Mucosa of descending colon (tissue), 3 donors: ENCODE data around the gene PRM3. TPM values are rescaled to one million over a fixed set of nuclear protein-coding genes. Genes with fewer than 3 reads are reported as not detected.

Experiments
- ATAC-seq: fragments of 200-7000 bp; cut with Tn5 transposase; one replicate; pipeline ENCODE4 v1.9.1; 2020; ENCODE audit warnings: mild to moderate bottlenecking, moderate library complexity
- DNase-seq, 3 donors: peaks; one replicate each; pipeline ENCODE4 v3.0.0-alpha.2; 2020
- H3K36me3 ChIP-seq: fragments of 200-600 bp; one replicate; pipeline ENCODE4 v1.8.0; 2021; ENCODE audit warnings: low read depth, mild to moderate bottlenecking
- H3K4me1 ChIP-seq: fragments of 200-600 bp; one replicate; pipeline ENCODE4 v1.8.0; 2021; ENCODE audit warnings: low read depth, mild to moderate bottlenecking
- H3K4me3 ChIP-seq: fragments of 200-600 bp; one replicate; pipeline ENCODE4 v1.8.0; 2021; ENCODE audit warnings: mild to moderate bottlenecking
- H3K9me3 ChIP-seq: fragments of 200-600 bp; one replicate; pipeline ENCODE4 v1.8.0; 2021; ENCODE audit warnings: mild to moderate bottlenecking
- intact Hi-C, 2 donors: fragments of 100-400 bp; cut with DNase I in 1 of 2; cut with micrococcal nuclease in 1 of 2; formaldehyde crosslinking; loops; one replicate each; pipeline versions ENCODE4 v1.11.0 to v1.11.1; 2022; cut with DNase I, micrococcal nuclease
- long read RNA-seq, 2 donors: library from polyadenylated mRNA; unstranded; transcript quantifications; one replicate each; pipeline ENCODE4 v2.0.0, GENCODE V29; 2019 to 2021
- total RNA-seq, 3 donors: library from RNA; stranded (reverse); fragmentation: NEBNext Ultra II Directional in 2 of 3; extraction: Animal tissue kit (Norgen Biotek cat#: 25700) in 2 of 3; gene quantifications; one replicate each; pipeline versions ENCODE4 v1.2.1 to v1.2.4, GENCODE V29; 2021 to 2023
- TF ChIP-seq, protein P1 (sequence below): fragments of 200-600 bp; IDR thresholded peaks from one replicate; pipeline ENCODE4 v1.8.0; 2022; ENCODE audit warnings: antibody characterized with exemption, mild to moderate bottlenecking
- donor health status: DM: no; HTN: no; CAD: no; lungs with moderate emphysema.
- donor health status: DM: no; HTN: no; CAD: no.
- donor health status: DM: no; HTN: yes; CAD: no.

PRM3 gene, protein sequence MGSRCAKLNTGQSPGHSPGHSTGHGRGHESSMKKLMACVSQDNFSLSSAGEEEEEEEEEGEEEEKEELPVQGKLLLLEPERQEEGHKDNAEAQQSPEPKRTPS
- not detected for total RNA-seq
- long read RNA-seq, donor 1 = 0 reads
- long read RNA-seq, donor 2 = 0 reads

DNA sequence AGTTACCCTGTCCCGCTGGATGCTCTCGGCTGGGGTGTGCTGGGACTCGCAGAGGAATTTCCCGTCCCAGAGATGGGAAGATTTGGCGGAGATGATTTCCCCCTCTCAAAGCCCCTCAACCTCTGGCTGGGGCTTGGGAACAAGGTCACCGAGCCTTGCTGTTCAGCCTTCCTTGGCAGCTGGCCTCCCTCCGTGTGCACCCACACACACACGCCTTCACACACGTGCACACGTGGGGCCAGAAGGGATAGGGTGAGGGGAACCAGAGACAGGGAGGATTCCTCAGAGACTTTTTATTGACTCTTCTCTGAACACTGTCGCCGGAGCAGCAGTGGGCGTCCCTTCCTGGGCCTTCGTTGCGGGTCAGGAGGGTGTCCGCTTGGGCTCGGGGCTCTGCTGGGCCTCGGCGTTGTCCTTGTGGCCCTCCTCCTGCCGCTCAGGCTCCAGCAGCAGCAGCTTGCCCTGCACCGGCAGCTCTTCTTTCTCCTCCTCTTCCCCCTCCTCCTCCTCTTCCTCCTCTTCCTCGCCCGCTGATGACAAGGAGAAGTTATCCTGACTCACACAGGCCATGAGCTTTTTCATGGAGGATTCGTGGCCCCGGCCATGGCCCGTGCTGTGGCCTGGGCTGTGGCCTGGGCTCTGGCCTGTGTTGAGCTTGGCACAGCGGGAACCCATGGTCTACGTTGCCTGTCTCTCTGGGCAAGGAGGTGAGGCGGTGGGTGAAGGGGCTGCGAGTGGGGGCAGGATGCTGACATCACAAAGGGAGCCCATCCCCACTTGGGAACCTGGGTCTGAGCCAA lies at the start of gene PRM3:
Gene PRM3 (minus strand): TSS at position 709 of the 800 bp plus-strand sequence. CDS start 34 bp downstream, at position 675.
- Histone ChIP-seq H3K4me1 (no peaks in the 10 kb centered on the region), H3K9me3 (no peaks in the 10 kb centered on the region), H3K4me3 (no peak within 1 kb of the TSS), H3K36me3 (no peaks in the 10 kb centered on the region)
- no peak for DNase-seq
- intact Hi-C loops = no loop called here
- ATAC-seq = no peak
- TF ChIP-seq, protein P1, sequence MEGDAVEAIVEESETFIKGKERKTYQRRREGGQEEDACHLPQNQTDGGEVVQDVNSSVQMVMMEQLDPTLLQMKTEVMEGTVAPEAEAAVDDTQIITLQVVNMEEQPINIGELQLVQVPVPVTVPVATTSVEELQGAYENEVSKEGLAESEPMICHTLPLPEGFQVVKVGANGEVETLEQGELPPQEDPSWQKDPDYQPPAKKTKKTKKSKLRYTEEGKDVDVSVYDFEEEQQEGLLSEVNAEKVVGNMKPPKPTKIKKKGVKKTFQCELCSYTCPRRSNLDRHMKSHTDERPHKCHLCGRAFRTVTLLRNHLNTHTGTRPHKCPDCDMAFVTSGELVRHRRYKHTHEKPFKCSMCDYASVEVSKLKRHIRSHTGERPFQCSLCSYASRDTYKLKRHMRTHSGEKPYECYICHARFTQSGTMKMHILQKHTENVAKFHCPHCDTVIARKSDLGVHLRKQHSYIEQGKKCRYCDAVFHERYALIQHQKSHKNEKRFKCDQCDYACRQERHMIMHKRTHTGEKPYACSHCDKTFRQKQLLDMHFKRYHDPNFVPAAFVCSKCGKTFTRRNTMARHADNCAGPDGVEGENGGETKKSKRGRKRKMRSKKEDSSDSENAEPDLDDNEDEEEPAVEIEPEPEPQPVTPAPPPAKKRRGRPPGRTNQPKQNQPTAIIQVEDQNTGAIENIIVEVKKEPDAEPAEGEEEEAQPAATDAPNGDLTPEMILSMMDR = no peak

DNA sequence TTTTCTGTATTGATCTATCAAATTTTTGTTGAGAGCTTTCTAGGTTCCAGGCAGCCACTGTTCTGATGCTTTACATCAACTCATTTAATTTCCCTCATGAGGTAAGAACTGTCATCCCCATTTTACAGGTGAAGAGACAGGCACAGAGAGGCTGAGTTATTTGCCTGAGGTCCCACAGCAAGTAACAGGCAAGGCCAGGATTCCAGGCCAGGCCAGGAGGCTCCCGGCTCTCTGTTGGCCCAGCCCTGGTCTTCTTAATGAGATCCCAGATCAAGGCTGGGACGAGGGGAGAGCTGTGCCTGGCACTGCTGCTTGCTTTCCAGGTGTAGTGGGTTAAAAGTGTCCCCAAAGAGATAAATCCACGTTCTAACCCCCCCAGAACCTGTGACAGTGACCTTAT lies 49.4 kb upstream of the PRM3 start:
- intact Hi-C loops = no loop called here
- Histone ChIP-seq H3K4me1 (no peaks in the 10 kb centered on the region), H3K9me3 (no peaks in the 10 kb centered on the region), H3K36me3 (no peaks in the 10 kb centered on the region), H3K4me3 (no peak overlapping the region)
- ATAC-seq = no peak
- TF ChIP-seq, protein P1 = no peak
- DNase-seq = no peak

DNA sequence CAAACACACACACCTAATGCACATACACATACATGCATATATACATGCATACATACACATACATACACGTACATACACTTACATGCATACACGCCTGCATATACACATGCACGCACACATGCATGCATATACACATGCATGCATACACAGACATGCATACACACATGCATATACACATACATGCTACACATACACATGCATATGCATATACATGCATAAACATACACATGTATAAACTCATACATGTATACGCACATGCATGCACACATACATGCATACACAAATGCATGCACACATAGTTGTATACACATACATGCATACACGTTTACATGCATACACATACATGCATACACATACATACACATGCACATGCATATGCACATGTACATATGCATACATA lies 48.2 kb upstream of the PRM3 start:
- intact Hi-C loops = no loop called here
- Histone ChIP-seq H3K9me3 (no peaks in the 10 kb centered on the region), H3K36me3 (no peaks in the 10 kb centered on the region), H3K4me1 (no peaks in the 10 kb centered on the region), H3K4me3 (no peak overlapping the region)
- TF ChIP-seq, protein P1 = no peak
- ATAC-seq = no peak
- no peak for DNase-seq

DNA sequence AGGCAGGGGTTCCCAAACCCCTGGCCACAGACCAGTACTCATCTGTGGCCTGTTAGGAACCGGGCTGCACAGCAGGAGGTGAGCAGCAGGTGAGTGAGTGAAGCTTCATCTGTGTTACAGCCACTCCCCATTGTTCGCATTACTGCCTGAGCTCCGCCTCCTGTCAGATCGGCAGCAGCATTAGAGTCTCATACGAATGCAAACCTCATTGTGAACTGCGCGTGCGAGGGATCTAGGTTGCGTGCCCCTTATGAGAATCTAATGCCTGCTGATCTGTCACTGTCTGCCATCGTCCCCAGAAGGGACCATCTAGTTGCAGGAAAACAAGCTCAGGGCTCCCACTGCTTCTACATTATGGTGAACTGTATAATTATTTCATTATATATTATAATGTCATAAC lies 46.7 kb upstream of the PRM3 start:
- ATAC-seq (peak; percentile 36), DNase-seq (no peak)
- Histone ChIP-seq H3K4me1 (no peaks in the 10 kb centered on the region), H3K4me3 (no peak overlapping the region), H3K9me3 (no peaks in the 10 kb centered on the region), H3K36me3 (no peaks in the 10 kb centered on the region)
- TF ChIP-seq, protein P1 = no peak
- intact Hi-C loops = no loop called here

DNA sequence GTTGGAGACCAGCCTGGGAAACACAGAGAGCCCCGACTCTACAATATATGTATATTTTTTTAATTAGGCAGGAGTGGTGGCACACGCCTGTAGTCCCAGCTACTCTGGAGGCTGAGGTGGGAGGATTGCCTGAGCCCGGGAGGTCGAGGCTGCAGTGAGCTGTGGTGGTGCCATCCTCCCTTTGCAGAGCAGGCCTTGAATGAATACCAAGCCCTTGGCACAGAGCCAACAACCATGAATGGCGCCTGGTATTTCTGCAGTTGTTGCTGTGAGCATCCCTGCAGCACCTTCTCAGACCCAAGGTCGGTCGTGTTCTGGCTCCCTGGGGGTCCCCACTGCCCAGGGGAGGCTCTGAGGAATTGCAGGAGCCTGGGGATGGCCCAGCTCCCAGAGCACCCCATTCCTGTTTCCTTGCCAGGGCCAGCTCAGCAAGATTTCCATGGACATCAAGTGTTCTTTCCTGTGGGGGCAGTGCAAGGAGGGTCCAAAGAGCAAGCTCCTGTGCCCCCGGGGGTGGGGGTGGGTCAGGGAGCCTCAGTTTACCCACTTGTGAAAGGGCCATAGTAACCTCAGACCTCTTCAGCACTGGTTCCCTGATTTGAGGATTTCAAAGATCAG lies 46.2 kb upstream of the PRM3 start:
- peak in 1 of 3 donors; percentile 50 for DNase-seq
- intact Hi-C loops = no loop called here
- peak; percentile 15 for ATAC-seq
- H3K4me3 ChIP-seq = no peak overlapping the region
- no peaks in the 10 kb centered on the region for H3K9me3 ChIP-seq
- H3K4me1 ChIP-seq = no peaks in the 10 kb centered on the region
- H3K36me3 ChIP-seq = no peaks in the 10 kb centered on the region
- TF ChIP-seq, protein P1 = no peak
